A673 (cell line): ENCODE results near the gene EHHADH.

Experiments
- CTCF ChIP-seq: fragments of 300-800, 200-600 bp; sonication (generic); conservative IDR thresholded peaks from 2 replicates; pipeline ENCODE4 v1.5.1; 2017; ENCODE audit warnings: low read depth, mild to moderate bottlenecking, antibody characterized with exemption, low read length, moderate library complexity, mixed read lengths
- EZH2 ChIP-seq: fragments of 200-600 bp; sonication (generic); IDR thresholded peaks from 2 replicates; pipeline ENCODE4 v1.6.1; 2017; ENCODE audit warnings: borderline replicate concordance, low read depth, mild to moderate bottlenecking, mixed read lengths, antibody characterized with exemption, low read length; ENCODE audit not compliant: poor library complexity, severe bottlenecking

GRCh38 chr3:185215873-185216606 is 37.8 kb downstream of the EHHADH start:
- TF ChIP-seq CTCF (peak; percentile 67), EZH2 (no peak)
